HG03039 (cell line): ENCODE results near the gene NRP2.

Experiments
- ATAC-seq: cut with Tn5 transposase; IDR thresholded peaks from one replicate; pipeline ENCODE4 v1.9.1; 2021; ENCODE audit warnings: mild to moderate bottlenecking, moderate library complexity; ENCODE audit not compliant: unreplicated experiment

Gene NRP2

DNA sequence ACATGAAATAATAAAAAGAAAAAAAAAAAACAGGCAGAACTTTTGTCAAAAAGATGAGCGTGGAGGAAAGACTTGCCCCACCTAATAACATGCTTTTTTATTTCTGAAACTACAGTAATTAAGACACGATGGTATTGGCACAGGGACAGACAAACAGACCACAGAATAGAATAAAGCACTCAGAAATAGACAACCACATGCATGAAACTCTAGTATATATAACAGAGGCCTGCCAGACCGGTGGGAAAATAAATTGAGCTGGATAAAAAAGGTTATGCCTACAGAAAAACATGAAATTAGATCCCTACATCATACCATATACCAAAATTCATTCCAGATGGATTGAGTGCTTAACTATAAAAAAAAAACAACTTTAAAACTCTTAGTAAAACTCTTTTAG is 163.1 kb downstream of the NRP2 start:
- ATAC-seq, result no peak
